Measurements from ENCODE around the gene KLHDC8A. TPM values are rescaled to one million over a fixed set of nuclear protein-coding genes. Genes with fewer than 3 reads are reported as not detected.

KLHDC8A gene
- total and polyA plus RNA-seq, 2 of the 13 experiments (the other 11 are each of a cell fraction or from before 2014, with no cell fraction given) = not detected

GRCh38 chr1:205318231-205318991 lies 38.3 kb downstream of the KLHDC8A start (continued):
- TF ChIP-seq RERE (CRISPR knock-in tag; IDR thresholded peaks at IDR 0.05; ENCODE audit: low read depth) = 0 out of 2 replicates have a peak, but pooled peaks have one; percentile 26
- TF ChIP-seq ATAD3A (CRISPR knock-in tag; IDR thresholded peaks at IDR 0.05) = no peak

GRCh38 chr1:205317311-205317917 lies 39.3 kb downstream of the KLHDC8A start:
- H2AFZ ChIP-seq (ENCODE audit: low read length) = no peak overlapping the region
- ATAC-seq = peak; percentile 5
- H3K9ac ChIP-seq (ENCODE audit: insufficient read depth, low read depth, low read length) = peak overlapping the region; percentile 48; the same call in 1 of the 2 replicates
- H3K4me2 ChIP-seq (ENCODE audit: low read depth, low read length) = peak overlapping the region; percentile 95
- peak; percentile 59 for DNase-seq (ENCODE audit: low spot score)
- no TSS peak for BruUV-seq (replicated peaks)
- peak overlapping the region; percentile 70 for H3K27ac ChIP-seq (ENCODE audit: extremely low read length, insufficient read depth, low read length)
- H3K27me3 ChIP-seq (ENCODE audit: control insufficient read depth in 1 of 2, insufficient read depth in 2 of 2, low read length in 2 of 2) = no peaks in the 10 kb centered on the region; a peak in 1 of 5 replicates
- peaks cover 86% of the 10 kb centered on the region for H3K4me1 ChIP-seq (ENCODE audit: insufficient read depth, low read length)
- H3K79me2 ChIP-seq (ENCODE audit: insufficient read depth, low read length) = peaks cover 27% of the 10 kb centered on the region
- peak; percentile 40 for FAIRE-seq
- intact Hi-C loops (cut with micrococcal nuclease; ENCODE audit: unreplicated experiment) = loop anchor here (5.0 kb wide), 1 partner anchor 195 kb away; the partner anchor contains the start of gene RBBP5
- in situ Hi-C loops (cut with HindIII; ENCODE audit: extremely low pct_ligation_motif_present, low pct_unique_long_range_greater_than_20kb) = no loop called here
- CTCF ChIA-PET (ENCODE audit: low intra/inter-chr PET ratio, low total read pairs) = interaction anchor here (1.5 kb wide), 1 partner anchor 44 kb away, joined by 6 read pairs; no protein-coding TSS in a partner anchor
- no peaks in the 10 kb centered on the region; the same call in 1 of the 2 replicates for H4K20me1 ChIP-seq (ENCODE audit: insufficient read depth, low read length)
- H3K9me3 ChIP-seq (ENCODE audit: low read length) = no peaks in the 10 kb centered on the region
- POLR2A ChIA-PET = interaction anchor here (1.2 to 3.9 kb wide), 9 partner anchors 16 to 196 kb away, joined by 3 to 71 read pairs (median 22); partner anchors contain the start of genes RBBP5 and TMCC2
- WGBS (ENCODE audit: low lambda C conversion rate) = 17% methylated on average over 3 of the region's 7 CpGs
- no peaks in the 10 kb centered on the region for H3K36me3 ChIP-seq (replicated peaks in 1 of 2; ENCODE audit: control insufficient read depth in 1 of 2, insufficient read depth in 2 of 2, low read length in 2 of 2)
- peak overlapping the region; percentile 43 to 64 (median 54); a peak in 5 of 6 replicates for H3K4me3 ChIP-seq (replicated peaks in 1 of 3; ENCODE audit: insufficient read depth in 1 of 3, low read depth in 2 of 3, low read length in 3 of 3)
- TF ChIP-seq ISX (CRISPR knock-in tag; conservative IDR thresholded peaks at IDR 0.05) (no peak), MTA1 (CRISPR knock-in tag; IDR thresholded peaks at IDR 0.05; ENCODE audit: borderline replicate concordance) (peak; percentile 61; the same call in 1 of the 2 replicates), CBX1 (IDR thresholded peaks at IDR 0.05; ENCODE audit: low read depth) (peak; percentile 25), TCF7L2 (IDR thresholded peaks at IDR 0.05; ENCODE audit: low read depth, low read length) (no peak), FOXC1 (CRISPR knock-in tag; IDR thresholded peaks at IDR 0.05; ENCODE audit: borderline replicate concordance) (peak; percentile 67), ZNF30 (CRISPR knock-in tag; IDR thresholded peaks at IDR 0.05) (no peak), ZBTB26 (CRISPR knock-in tag; IDR thresholded peaks at IDR 0.05; ENCODE audit: borderline replicate concordance) (peak; percentile 50; the same call in 1 of the 2 replicates), SAP130 (CRISPR knock-in tag; IDR thresholded peaks at IDR 0.05; ENCODE audit: low read depth) (peak; percentile 28; the same call in 1 of the 2 replicates), ZMYM4 (CRISPR knock-in tag; IDR thresholded peaks at IDR 0.05) (peak; percentile 64; the same call in 1 of the 2 replicates), ZNF614 (CRISPR knock-in tag; IDR thresholded peaks at IDR 0.05; ENCODE audit: borderline replicate concordance) (0 out of 2 replicates have a peak, but pooled peaks have one; percentile 12), ZNF12 (CRISPR knock-in tag; IDR thresholded peaks at IDR 0.05) (0 out of 2 replicates have a peak, but pooled peaks have one; percentile 28), ERF (CRISPR knock-in tag; IDR thresholded peaks at IDR 0.05) (no peak)

Measured in HepG2 (cell line).